Measurements from ENCODE around the gene CHRNB4. TPM values are rescaled to one million over a fixed set of nuclear protein-coding genes. Genes with fewer than 3 reads are reported as not detected.

The CHRNB4 gene
- total RNA-seq, 5 donors from 2014 or later (not counting 1 experiment from before 2014, with no cell fraction given): not detected

DNA sequence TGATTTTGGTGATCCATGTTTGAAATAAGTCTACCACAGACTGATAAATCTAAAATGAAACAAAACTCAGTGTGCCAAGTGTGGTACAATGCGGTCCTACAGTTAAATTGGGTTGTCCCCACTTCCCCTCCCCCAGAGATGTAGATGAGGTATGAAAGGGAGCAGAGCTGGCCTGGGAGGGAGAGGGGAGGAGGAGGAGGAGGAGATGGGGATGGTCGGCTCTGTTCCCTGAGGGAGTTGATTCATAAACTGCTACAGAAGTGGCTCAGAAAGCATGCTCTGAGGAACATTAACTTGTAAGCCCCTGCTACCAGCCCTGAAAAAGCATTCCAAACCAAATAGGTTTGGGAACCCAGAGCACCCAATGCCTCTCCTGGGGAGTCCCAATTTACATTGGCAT lies 28.0 kb upstream of the CHRNB4 start:
- 67% methylated on average over 1 of the region's 2 CpGs for WGBS (ENCODE audit: insufficient coverage)

GRCh38 chr15:78667578-78668236 lies 26.7 kb upstream of the CHRNB4 start:
- H3K9me3 Mint-ChIP-seq: no peaks in the 10 kb centered on the region
- Histone ChIP-seq H3K4me1 (ENCODE audit: control insufficient read depth in 1 of 2, extremely low read depth in 1 of 2, insufficient read depth in 2 of 2, low read length in 2 of 2) (no peaks in the 10 kb centered on the region), H3K36me3 (ENCODE audit: control insufficient read depth in 2 of 2, extremely low read depth in 1 of 2, insufficient read depth in 1 of 2, low read length in 1 of 2) (no peaks in the 10 kb centered on the region), H3K4me3 (ENCODE audit: control insufficient read depth in 1 of 2, extremely low read depth in 1 of 2, low read length in 1 of 2) (no peak overlapping the region), H3K27me3 (replicated peaks in 1 of 2; ENCODE audit: control insufficient read depth in 2 of 2, extremely low read depth in 1 of 2, insufficient read depth in 2 of 2, low read length in 1 of 2) (peaks cover 0 to 11% of the 10 kb centered on the region in 2 experiments), H3K27ac (ENCODE audit: low read length) (no peak overlapping the region), H3K9me3 (no peaks in the 10 kb centered on the region)
- peaks cover 0 to under 1% (median 0%) of the 10 kb centered on the region in 3 donors for H3K4me1 Mint-ChIP-seq
- no peak for DNase-seq
- no peaks in the 10 kb centered on the region for H3K36me3 Mint-ChIP-seq
- peaks cover 7 to 16% of the 10 kb centered on the region in 2 donors for H3K27me3 Mint-ChIP-seq
- POLR2A ChIA-PET: no interaction called here
- no peak overlapping the region for H3K27ac Mint-ChIP-seq
- CTCF ChIA-PET: no interaction called here
- no peak overlapping the region for H3K4me3 Mint-ChIP-seq
- WGBS (ENCODE audit: insufficient coverage): 86% methylated on average over 7 of the region's 8 CpGs
- no peak for ATAC-seq (replicated peaks in 1 of 4)

More for the DNA sequence above, 28.0 kb upstream of the CHRNB4 start:
- ChIA-PET CTCF (no interaction called here), POLR2A (no interaction called here)
- DNase-seq (no peak), ATAC-seq (replicated peaks in 1 of 4) (no peak)
- Histone ChIP-seq H3K9me3 (no peaks in the 10 kb centered on the region), H3K36me3 (ENCODE audit: control insufficient read depth in 2 of 2, extremely low read depth in 1 of 2, insufficient read depth in 1 of 2, low read length in 1 of 2) (no peaks in the 10 kb centered on the region), H3K4me1 (ENCODE audit: control insufficient read depth in 1 of 2, extremely low read depth in 1 of 2, insufficient read depth in 2 of 2, low read length in 2 of 2) (no peaks in the 10 kb centered on the region), H3K27me3 (replicated peaks in 1 of 2; ENCODE audit: control insufficient read depth in 2 of 2, extremely low read depth in 1 of 2, insufficient read depth in 2 of 2, low read length in 1 of 2) (peaks cover 0 to 11% of the 10 kb centered on the region in 2 experiments), H3K4me3 (ENCODE audit: control insufficient read depth in 1 of 2, extremely low read depth in 1 of 2, low read length in 1 of 2) (no peak overlapping the region), H3K27ac (ENCODE audit: low read length) (no peak overlapping the region)
- Mint-ChIP-seq H3K27me3 (peaks cover 7 to 16% of the 10 kb centered on the region in 2 donors), H3K27ac (no peak overlapping the region), H3K4me1 (no peaks in the 10 kb centered on the region), H3K4me3 (no peak overlapping the region), H3K36me3 (no peaks in the 10 kb centered on the region), H3K9me3 (no peaks in the 10 kb centered on the region)

DNA sequence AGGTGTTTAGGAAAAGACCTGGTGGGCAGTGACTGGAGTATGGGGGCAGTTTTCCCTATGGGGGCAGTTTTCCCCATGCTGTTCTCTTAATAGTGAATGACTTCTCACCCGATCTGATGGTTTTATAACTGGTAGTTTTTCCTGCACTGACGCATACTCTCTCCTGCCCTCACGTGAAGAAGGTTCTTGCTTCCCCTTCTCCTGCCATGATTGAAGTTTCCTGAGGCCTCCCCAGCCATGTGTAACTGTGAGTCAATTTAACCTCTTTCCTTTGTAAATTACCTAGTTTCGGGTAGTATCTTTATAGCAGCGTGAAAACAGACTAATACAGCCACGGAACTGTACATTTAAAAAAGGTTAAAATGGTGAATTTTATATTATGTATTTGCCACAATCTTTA lies 25.0 kb upstream of the CHRNB4 start:
- no peaks in the 10 kb centered on the region for H3K36me3 ChIP-seq (ENCODE audit: control insufficient read depth in 2 of 2, extremely low read depth in 1 of 2, insufficient read depth in 1 of 2, low read length in 1 of 2)
- no peak for DNase-seq
- POLR2A ChIA-PET: no interaction called here
- no peaks in the 10 kb centered on the region for H3K9me3 ChIP-seq
- Mint-ChIP-seq H3K27ac (no peak overlapping the region), H3K36me3 (no peaks in the 10 kb centered on the region), H3K9me3 (no peaks in the 10 kb centered on the region), H3K4me1 (peaks cover 0 to 2% (median 1%) of the 10 kb centered on the region in 3 donors), H3K27me3 (peaks cover 7 to 17% of the 10 kb centered on the region in 2 donors), H3K4me3 (no peak overlapping the region)
- no peak overlapping the region for H3K27ac ChIP-seq (ENCODE audit: low read length)
- ATAC-seq (replicated peaks in 1 of 4): no peak
- H3K4me3 ChIP-seq (ENCODE audit: control insufficient read depth in 1 of 2, extremely low read depth in 1 of 2, low read length in 1 of 2): no peak overlapping the region
- no peaks in the 10 kb centered on the region for H3K4me1 ChIP-seq (ENCODE audit: control insufficient read depth in 1 of 2, extremely low read depth in 1 of 2, insufficient read depth in 2 of 2, low read length in 2 of 2)
- peaks cover 0 to 16% of the 10 kb centered on the region in 2 experiments for H3K27me3 ChIP-seq (replicated peaks in 1 of 2; ENCODE audit: control insufficient read depth in 2 of 2, extremely low read depth in 1 of 2, insufficient read depth in 2 of 2, low read length in 1 of 2)
- CTCF ChIA-PET: no interaction called here
- WGBS (ENCODE audit: insufficient coverage): no CpG with 5 or more reads among the region's 6 CpGs

GRCh38 chr15:78663703-78664102 lies 22.7 kb upstream of the CHRNB4 start:
- ChIA-PET POLR2A (no interaction called here), CTCF (interaction anchor here in 1 of 2 donors (0.7 kb wide), 1 partner anchor 10 kb away, joined by 3 read pairs; no protein-coding TSS in a partner anchor)

DNA sequence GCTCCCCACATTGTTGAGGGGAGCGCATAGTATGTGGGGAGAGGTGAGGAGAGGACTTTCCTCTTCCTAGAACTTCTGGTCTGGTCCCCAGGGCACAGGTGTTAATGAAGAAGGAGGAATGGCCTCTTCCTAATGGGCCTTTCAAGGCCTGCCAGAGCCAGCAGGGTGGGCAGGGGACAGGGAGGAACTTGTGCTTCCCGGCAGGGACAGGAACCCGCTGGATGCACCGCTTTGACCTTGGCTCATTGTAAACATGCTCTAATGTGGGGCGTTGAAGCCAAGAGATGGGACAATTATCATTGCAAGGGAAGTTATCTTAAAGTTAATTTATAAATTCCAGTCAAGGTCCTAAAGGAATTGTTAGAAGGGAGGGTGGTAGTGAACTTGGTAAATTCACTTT lies 21.0 kb upstream of the CHRNB4 start:
- POLR2A ChIA-PET: no interaction called here
- Mint-ChIP-seq H3K4me3 (no peak overlapping the region), H3K27me3 (peaks cover 0 to 10% of the 10 kb centered on the region in 2 donors), H3K4me1 (peaks cover 0 to 2% (median 1%) of the 10 kb centered on the region in 3 donors), H3K36me3 (no peaks in the 10 kb centered on the region), H3K9me3 (no peaks in the 10 kb centered on the region), H3K27ac (no peak overlapping the region)
- Histone ChIP-seq H3K4me3 (ENCODE audit: control insufficient read depth in 1 of 2, extremely low read depth in 1 of 2, low read length in 1 of 2) (no peak overlapping the region), H3K27ac (ENCODE audit: low read length) (no peak overlapping the region), H3K36me3 (ENCODE audit: control insufficient read depth in 2 of 2, extremely low read depth in 1 of 2, insufficient read depth in 1 of 2, low read length in 1 of 2) (no peaks in the 10 kb centered on the region), H3K27me3 (replicated peaks in 1 of 2; ENCODE audit: control insufficient read depth in 2 of 2, extremely low read depth in 1 of 2, insufficient read depth in 2 of 2, low read length in 1 of 2) (peaks cover 0 to 14% of the 10 kb centered on the region in 2 experiments), H3K9me3 (no peaks in the 10 kb centered on the region), H3K4me1 (ENCODE audit: control insufficient read depth in 1 of 2, extremely low read depth in 1 of 2, insufficient read depth in 2 of 2, low read length in 2 of 2) (no peaks in the 10 kb centered on the region)
- CTCF ChIA-PET: no interaction called here
- no peak for DNase-seq
- ATAC-seq (replicated peaks in 1 of 4): no peak
- WGBS (ENCODE audit: insufficient coverage): 80% methylated on average over 5 of the region's 5 CpGs

More at GRCh38 chr15:78663703-78664102, 22.7 kb upstream of the CHRNB4 start:
- H3K4me1 Mint-ChIP-seq: peaks cover 0 to 2% (median 1%) of the 10 kb centered on the region in 3 donors
- H3K36me3 Mint-ChIP-seq: no peaks in the 10 kb centered on the region
- Histone ChIP-seq H3K27ac (ENCODE audit: low read length) (no peak overlapping the region), H3K9me3 (no peaks in the 10 kb centered on the region), H3K4me3 (ENCODE audit: control insufficient read depth in 1 of 2, extremely low read depth in 1 of 2, low read length in 1 of 2) (no peak overlapping the region), H3K27me3 (replicated peaks in 1 of 2; ENCODE audit: control insufficient read depth in 2 of 2, extremely low read depth in 1 of 2, insufficient read depth in 2 of 2, low read length in 1 of 2) (peaks cover 0 to 20% of the 10 kb centered on the region in 2 experiments), H3K4me1 (ENCODE audit: control insufficient read depth in 1 of 2, extremely low read depth in 1 of 2, insufficient read depth in 2 of 2, low read length in 2 of 2) (no peaks in the 10 kb centered on the region), H3K36me3 (ENCODE audit: control insufficient read depth in 2 of 2, extremely low read depth in 1 of 2, insufficient read depth in 1 of 2, low read length in 1 of 2) (no peaks in the 10 kb centered on the region)
- no CpG with 5 or more reads among the region's 1 CpG for WGBS (ENCODE audit: insufficient coverage)
- no peaks in the 10 kb centered on the region for H3K9me3 Mint-ChIP-seq
- H3K4me3 Mint-ChIP-seq: no peak overlapping the region
- no peak overlapping the region for H3K27ac Mint-ChIP-seq
- DNase-seq (no peak), ATAC-seq (replicated peaks in 1 of 4) (no peak)
- peaks cover 7 to 17% of the 10 kb centered on the region in 2 donors for H3K27me3 Mint-ChIP-seq

DNA sequence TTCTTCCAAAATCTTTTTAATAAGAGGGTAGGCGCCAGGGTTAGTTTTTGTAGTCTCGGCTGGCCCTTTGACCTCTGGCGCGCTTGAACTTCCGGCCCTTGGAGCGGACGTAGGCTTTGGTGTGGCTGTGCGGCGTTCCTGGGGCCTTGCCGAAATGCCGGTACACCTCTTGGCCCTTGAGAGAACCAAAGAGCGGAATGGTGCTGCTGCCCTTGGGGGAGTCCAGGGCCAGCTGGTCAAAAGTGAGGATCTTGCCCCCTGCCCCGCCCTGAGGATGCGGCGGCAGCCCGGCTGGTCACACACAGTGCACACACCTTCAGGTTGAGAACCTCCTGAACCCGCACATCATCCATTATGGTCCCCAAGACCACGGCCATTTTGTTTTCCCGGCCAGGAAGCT lies 20.0 kb upstream of the CHRNB4 start:
- no peak overlapping the region for H3K27ac ChIP-seq (ENCODE audit: low read length)
- DNase-seq (no peak), ATAC-seq (replicated peaks in 1 of 4) (no peak)
- Mint-ChIP-seq H3K4me3 (no peak overlapping the region), H3K36me3 (no peaks in the 10 kb centered on the region), H3K27ac (no peak overlapping the region), H3K27me3 (peaks cover 0 to 5% of the 10 kb centered on the region in 2 donors), H3K4me1 (peaks cover 0 to 2% (median 1%) of the 10 kb centered on the region in 3 donors), H3K9me3 (no peaks in the 10 kb centered on the region)
- ChIA-PET CTCF (interaction anchor here in 1 of 2 donors (0.5 kb wide), 1 partner anchor 25 kb away, joined by 4 read pairs; no protein-coding TSS in a partner anchor), POLR2A (no interaction called here)
- H3K9me3 ChIP-seq: no peaks in the 10 kb centered on the region
- H3K36me3 ChIP-seq (ENCODE audit: control insufficient read depth in 2 of 2, extremely low read depth in 1 of 2, insufficient read depth in 1 of 2, low read length in 1 of 2): no peaks in the 10 kb centered on the region
- no peak overlapping the region for H3K4me3 ChIP-seq (ENCODE audit: control insufficient read depth in 1 of 2, extremely low read depth in 1 of 2, low read length in 1 of 2)
- peaks cover 0 to 9% of the 10 kb centered on the region in 2 experiments for H3K27me3 ChIP-seq (replicated peaks in 1 of 2; ENCODE audit: control insufficient read depth in 2 of 2, extremely low read depth in 1 of 2, insufficient read depth in 2 of 2, low read length in 1 of 2)
- 89% methylated on average over 18 of the region's 19 CpGs for WGBS (ENCODE audit: insufficient coverage)
- no peaks in the 10 kb centered on the region for H3K4me1 ChIP-seq (ENCODE audit: control insufficient read depth in 1 of 2, extremely low read depth in 1 of 2, insufficient read depth in 2 of 2, low read length in 2 of 2)
